Measurements from ENCODE around the gene CLEC18C.
"Not testable (repeated sequence)": the region's sequence is repeated elsewhere in the genome, so short reads cannot be mapped to it uniquely, and the experiment has no call there.

The CLEC18C gene

GRCh38 chr16:70159355-70160348 lies 13.9 kb upstream of the CLEC18C start:
- DNase-seq (ENCODE audit: low read depth): no peak

- DNase-seq (ENCODE audit: low read depth): no peak
These were observed 13.2 kb upstream of the CLEC18C start for GRCh38 chr16:70160388-70160787.

- DNase-seq (ENCODE audit: low read depth): no peak
These were observed 12.8 kb upstream of the CLEC18C start for GRCh38 chr16:70160821-70161220.

- DNase-seq (ENCODE audit: low read depth): no peak
These were observed 12.2 kb upstream of the CLEC18C start for GRCh38 chr16:70161350-70161749.

GRCh38 chr16:70162041-70162451 lies 11.5 kb upstream of the CLEC18C start:
- no peak for DNase-seq (ENCODE audit: low read depth)

GRCh38 chr16:70163596-70163995 lies 10.0 kb upstream of the CLEC18C start:
- no peak for DNase-seq (ENCODE audit: low read depth)

GRCh38 chr16:70166688-70167087 lies 6.9 kb upstream of the CLEC18C start:
- DNase-seq (ENCODE audit: low read depth): not testable (repeated sequence)

- DNase-seq (ENCODE audit: low read depth): not testable (repeated sequence)
These were observed 329 bp downstream of the CLEC18C start for GRCh38 chr16:70173916-70174315.

GRCh38 chr16:70174387-70174932 lies 873 bp downstream of the CLEC18C start:
- DNase-seq (ENCODE audit: low read depth): not testable (repeated sequence)

GRCh38 chr16:70187858-70188607 lies 14.4 kb downstream of the CLEC18C start:
- not testable (repeated sequence) for DNase-seq (ENCODE audit: low read depth)

- DNase-seq (ENCODE audit: low read depth): not testable (repeated sequence)
These were observed 15.0 kb downstream of the CLEC18C start for GRCh38 chr16:70188608-70188915.

- not testable (repeated sequence) for DNase-seq (ENCODE audit: low read depth)
These were observed 17.0 kb downstream of the CLEC18C start for GRCh38 chr16:70190574-70190973.

GRCh38 chr16:70196683-70197300 lies 23.2 kb downstream of the CLEC18C start:
- DNase-seq (ENCODE audit: low read depth): not testable (repeated sequence)

- DNase-seq (ENCODE audit: low read depth): not testable (repeated sequence)
These were observed 24.0 kb downstream of the CLEC18C start for GRCh38 chr16:70197611-70198010.

GRCh38 chr16:70198230-70198629 lies 24.6 kb downstream of the CLEC18C start:
- DNase-seq (ENCODE audit: low read depth): not testable (repeated sequence)

- not testable (repeated sequence) for DNase-seq (ENCODE audit: low read depth)
These were observed 25.1 kb downstream of the CLEC18C start for GRCh38 chr16:70198666-70199065.

- not testable (repeated sequence) for DNase-seq (ENCODE audit: low read depth)
These were observed 25.6 kb downstream of the CLEC18C start for GRCh38 chr16:70199170-70199569.

GRCh38 chr16:70200063-70200462 lies 26.5 kb downstream of the CLEC18C start:
- DNase-seq (ENCODE audit: low read depth): not testable (repeated sequence)

GRCh38 chr16:70203508-70203907 lies 29.9 kb downstream of the CLEC18C start:
- not testable (repeated sequence) for DNase-seq (ENCODE audit: low read depth)

- DNase-seq (ENCODE audit: low read depth): not testable (repeated sequence)
These were observed 30.4 kb downstream of the CLEC18C start for GRCh38 chr16:70204010-70204409.

- not testable (repeated sequence) for DNase-seq (ENCODE audit: low read depth)
These were observed 31.2 kb downstream of the CLEC18C start for GRCh38 chr16:70204668-70205405.

Data from stimulated activated CD4-positive, alpha-beta T cell treated with anti-CD3 and anti-CD28 coated beads, Interleukin-2, amount 100 ng/mL, for 4 hours (primary cell).